HG03342 (cell line): ENCODE results near the gene STEAP4.

Experiments
- ATAC-seq: cut with Tn5 transposase; IDR thresholded peaks from one replicate; pipeline ENCODE4 v1.9.1; 2021; ENCODE audit warnings: mild to moderate bottlenecking, moderate library complexity; ENCODE audit not compliant: unreplicated experiment

Gene STEAP4

GRCh38 chr7:88314061-88314491 lies 7.4 kb upstream of the STEAP4 start:
- ATAC-seq = no peak

GRCh38 chr7:88312061-88312663 lies 5.5 kb upstream of the STEAP4 start:
- ATAC-seq = no peak

DNA sequence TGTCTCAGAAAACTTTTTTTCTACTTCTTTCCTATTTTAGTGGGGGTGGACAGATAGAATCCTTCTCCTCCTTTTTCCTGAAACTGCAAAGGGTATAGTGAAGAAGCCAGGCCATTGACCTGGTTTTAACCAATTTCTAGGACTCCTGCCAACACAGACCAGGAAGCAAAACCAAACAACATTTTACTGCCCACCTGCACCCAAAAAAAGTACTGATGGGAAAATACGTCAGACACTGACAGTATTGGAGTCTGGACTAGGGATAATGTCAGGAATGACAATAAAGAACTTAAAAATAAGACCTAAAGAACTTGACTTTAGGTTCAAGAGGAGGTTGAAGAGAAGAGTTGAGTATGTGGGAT lies 5.0 kb upstream of the STEAP4 start:
- no peak for ATAC-seq

DNA sequence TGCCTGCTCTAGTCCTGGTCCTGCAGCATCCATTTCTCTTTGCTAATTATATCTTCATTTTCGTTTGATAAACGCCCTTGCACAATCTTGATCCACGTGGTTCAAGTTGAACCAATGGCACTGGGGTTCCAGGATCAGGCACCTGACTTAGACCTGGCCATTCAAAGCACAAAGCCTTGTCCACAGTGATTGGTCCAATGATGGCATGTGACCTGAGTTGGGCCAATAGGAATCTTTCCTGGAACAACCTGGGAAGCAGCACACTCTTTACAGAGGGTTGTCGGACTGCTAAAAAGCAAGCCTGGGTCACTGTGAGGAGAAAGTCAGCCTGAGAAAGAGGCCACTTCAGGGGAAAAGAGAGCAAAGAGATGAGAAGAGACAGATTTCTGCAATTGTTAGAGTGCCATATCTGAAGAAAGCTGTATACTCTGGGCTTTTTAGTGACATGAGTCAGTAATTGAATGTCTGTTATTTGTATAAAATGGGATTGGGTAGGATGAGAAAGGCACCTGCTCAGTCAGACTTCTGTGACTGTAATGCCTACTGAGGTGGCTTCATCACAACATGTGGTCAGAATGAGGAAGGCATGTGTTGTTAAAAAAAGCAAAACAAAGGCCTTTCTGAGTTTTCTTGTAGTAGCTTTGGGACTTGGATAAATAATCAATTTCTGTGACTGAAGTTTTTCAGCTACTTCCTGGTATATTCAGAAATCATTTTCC lies 4.4 kb upstream of the STEAP4 start:
- ATAC-seq = no peak

DNA sequence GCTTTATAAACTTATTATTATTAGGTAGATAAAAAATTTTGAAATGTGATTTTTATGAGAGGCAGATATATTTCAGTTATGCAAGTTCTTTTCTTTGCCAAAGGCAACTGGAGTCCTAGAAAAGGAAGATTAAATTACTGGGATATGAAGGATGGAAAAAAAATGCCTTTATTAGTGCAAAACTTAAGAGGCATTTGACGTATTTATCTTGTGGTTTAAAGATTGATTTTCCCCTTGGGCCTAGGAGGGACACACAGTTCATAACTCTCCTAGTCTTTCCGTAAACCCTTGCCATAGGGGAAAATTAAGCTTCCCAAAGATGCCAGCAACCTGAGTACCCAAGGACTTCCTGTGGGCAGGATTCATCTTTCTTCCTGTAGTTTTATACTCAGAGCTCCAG lies 3.1 kb upstream of the STEAP4 start:
- no peak for ATAC-seq

DNA sequence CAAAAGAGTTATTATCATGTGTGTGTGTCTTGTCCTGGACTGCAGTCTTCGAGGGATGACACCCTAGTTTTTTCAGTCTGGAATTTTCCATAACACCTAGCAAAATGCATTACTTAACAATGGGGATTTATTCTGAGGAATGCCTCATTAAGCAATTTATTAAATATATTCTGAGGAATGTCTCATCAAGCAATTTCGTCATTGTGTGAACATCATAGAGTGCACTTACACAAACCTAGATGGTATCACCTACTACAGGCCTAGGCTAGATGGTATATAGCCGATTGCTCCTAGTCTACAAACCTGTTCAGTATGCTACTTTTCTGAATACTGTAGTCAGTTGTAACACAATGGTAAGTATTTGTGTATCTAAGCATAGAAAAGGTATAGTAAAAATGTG lies 1.1 kb upstream of the STEAP4 start:
- no peak for ATAC-seq

- ATAC-seq = no peak
Measured at GRCh38 chr7:88307412-88307811, 718 bp upstream of the STEAP4 start.

GRCh38 chr7:88305044-88305443 lies 1.6 kb downstream of the STEAP4 start:
- no peak for ATAC-seq

DNA sequence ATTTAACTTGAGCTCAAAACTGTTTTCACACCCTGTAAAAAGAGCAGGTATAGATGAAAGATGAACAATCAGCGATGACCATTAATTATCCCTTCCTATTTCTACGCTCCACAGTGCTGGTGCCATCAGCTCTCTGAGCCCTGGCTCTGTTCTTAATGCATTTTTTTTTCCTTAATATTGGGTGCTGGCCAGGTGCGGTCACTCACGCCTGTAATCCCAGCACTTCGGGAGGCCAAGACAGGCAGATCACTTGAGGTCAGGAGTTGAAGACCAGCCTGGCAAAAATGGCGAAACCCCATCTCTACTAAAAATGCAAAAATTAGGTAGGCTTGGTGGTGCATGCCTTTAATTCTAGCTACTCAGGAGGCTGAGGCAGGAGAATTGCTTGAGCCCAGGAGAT lies 4.2 kb downstream of the STEAP4 start:
- no peak for ATAC-seq

GRCh38 chr7:88301924-88302323 lies 4.8 kb downstream of the STEAP4 start:
- ATAC-seq = no peak

GRCh38 chr7:88300401-88300945 lies 6.2 kb downstream of the STEAP4 start:
- ATAC-seq = no peak

DNA sequence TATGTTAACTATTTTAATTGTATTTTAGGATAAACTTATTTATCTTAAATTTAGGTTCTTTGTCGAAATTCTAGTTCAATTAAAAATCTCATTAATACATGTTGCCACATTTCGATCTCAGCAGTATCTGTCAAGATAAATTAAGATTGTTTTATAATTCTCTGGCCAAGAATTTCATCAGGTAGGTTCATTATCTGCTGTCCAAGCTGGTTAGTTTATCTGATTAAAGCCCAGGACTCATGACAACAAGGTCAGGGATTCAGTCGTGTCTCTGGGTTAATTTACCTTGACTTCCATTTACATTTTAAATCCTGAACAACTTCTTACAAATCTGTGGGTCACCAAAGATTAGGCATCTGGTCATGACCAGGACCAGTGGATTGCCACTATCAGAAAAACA lies 7.6 kb downstream of the STEAP4 start:
- ATAC-seq = no peak

DNA sequence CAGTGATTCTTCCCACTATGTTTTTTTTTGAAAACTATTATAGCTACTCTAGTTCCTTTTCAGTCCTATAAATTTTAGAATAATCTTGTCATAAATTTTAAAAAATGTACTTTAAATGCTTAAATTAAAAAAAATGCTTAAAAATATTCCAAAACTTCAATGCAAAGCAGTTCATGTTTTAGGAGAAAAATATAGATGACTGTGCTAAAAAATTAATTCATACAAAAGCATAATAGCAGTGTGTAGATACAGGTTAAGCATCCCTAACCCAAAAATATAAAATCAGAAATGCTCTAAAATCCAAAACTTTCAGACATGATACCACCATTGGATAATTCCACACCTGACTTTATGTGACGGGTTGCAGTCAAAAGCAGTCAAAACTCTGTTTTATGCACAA lies 12.8 kb downstream of the STEAP4 start:
- no peak for ATAC-seq

- no peak for ATAC-seq
Measured at GRCh38 chr7:88291398-88292173, 15.1 kb downstream of the STEAP4 start.

GRCh38 chr7:88290491-88290890 lies 16.2 kb downstream of the STEAP4 start:
- no peak for ATAC-seq

DNA sequence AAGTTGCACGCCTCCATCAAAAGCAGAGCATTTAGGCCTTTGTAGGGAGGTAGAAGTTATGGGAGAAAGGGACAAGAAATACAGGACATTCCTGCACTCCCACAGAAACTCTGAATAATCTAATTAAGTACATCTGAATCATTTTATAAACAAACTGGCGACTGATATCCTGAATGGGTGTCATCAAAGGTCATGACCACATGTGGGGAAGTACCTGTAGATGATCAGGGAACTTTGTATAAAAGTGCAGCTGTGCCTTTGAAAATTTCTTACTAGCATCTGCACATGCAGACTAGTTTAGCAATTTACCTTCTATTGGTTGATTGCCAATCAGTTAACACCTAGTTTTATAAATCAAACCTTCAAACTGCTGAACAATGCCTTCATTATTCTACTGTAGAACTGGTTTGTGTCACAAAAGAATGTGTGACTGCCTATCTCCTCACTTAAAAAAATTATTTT lies 17.1 kb downstream of the STEAP4 start:
- no peak for ATAC-seq

DNA sequence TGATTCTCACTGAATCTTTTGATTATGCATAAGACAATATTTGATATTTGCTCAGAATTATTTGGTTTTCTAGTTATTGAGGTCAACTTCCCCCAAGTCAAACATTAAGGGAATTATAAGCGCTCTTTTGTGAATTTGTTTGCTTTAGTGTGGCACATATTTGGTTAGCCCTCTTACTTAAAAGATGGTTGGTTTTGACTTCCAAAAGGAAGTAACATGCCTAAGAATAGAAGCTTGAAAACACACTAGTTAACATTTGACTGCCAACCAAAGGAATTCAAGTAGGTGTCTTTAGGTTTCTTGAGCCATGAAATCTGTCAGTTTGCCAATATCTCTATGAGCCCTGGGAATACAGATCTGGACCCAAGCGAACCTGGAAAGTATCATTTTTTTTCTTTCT lies 24.9 kb downstream of the STEAP4 start:
- no peak for ATAC-seq

DNA sequence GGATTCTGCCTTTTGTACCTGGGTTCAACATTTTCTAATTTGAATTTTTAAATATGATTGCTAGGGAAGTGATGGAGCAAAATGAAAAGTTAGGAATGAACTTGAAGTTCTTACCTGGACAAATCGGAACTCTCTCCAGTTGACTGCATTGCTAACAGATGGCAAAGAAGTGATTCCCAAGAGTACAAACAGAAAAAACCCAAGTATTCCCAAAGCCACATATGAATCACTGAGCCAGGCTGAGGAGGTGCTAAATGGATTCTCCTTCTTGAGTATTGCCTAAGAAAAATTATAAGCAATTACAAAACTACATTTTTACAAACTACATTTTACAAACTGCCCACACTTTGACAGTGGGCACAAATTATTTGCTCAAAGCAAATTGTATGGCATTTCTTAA lies 25.9 kb downstream of the STEAP4 start:
- no peak for ATAC-seq

GRCh38 chr7:88279323-88279722 lies 27.4 kb downstream of the STEAP4 start:
- no peak for ATAC-seq

DNA sequence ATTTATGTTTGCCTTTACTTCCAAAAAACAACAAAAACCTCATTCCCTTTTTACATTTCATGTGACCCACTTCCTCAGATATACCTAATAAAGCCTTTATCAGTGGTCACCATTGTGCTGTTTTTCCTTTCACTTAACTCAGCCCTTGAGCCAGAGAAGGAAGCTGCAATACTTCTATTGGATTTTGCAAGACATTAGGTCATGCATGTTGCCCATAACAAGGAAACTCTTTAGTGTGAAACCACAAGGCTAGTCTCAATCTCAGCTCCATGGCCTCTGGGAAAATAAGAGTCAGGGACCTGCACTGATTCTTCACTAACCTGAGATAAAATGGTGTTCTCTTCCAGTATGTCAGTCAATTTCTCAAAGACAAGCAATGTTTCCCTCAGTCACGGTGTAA lies 27.8 kb downstream of the STEAP4 start:
- ATAC-seq = no peak

DNA sequence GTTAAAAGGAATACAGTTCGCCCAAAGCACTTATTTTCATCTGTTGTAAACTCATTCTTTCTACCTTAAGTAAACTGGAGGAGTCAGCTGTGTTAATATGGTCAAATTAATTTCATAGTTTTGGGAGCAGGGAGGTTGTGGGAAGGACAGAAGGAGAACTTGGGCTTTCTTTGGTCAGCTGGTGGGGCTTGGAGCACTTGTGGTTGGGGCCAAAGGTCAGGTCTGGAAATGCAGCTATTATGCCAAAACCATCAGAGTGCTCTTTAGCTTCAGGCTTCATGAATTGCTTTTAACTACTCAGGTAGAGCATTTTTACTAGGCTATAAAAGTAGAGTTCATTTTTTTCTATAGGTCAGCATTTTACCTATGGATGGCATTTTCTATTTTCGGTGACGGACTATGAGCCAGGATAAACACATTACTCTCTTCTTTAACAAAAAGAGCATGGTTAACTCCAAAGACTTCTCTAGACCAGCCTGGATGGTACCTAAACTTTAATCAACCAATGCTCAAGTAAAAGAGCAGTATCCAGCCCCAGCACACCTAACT lies 30.0 kb downstream of the STEAP4 start:
- ATAC-seq = no peak
